SK-N-SH (cell line): ENCODE data around the gene MIPEP. TPM values are rescaled to one million over a fixed set of nuclear protein-coding genes. Genes with fewer than 3 reads are reported as not detected.

Source experiments
- CTCF ChIA-PET: fragments of 300-600, 350-600 bp; formaldehyde crosslinking; extraction: SDS; loops from one replicate; lab custom pipeline; 2021; lab: Yijun Ruan, JAX
- POLR2A ChIA-PET: fragments of 350-600 bp; sonication (Branson Sonifier 250); formaldehyde crosslinking; extraction: SDS; loops from one replicate; lab custom pipeline; 2020; ENCODE audit warnings: antibody characterized with exemption, inconsistent platforms; lab: Yijun Ruan, JAX
- DNase-seq: peaks from one replicate; pipeline ENCODE4 v3.0.0; 2012
- H2AFZ ChIP-seq: fragments of 200-600 bp; sonication (generic); 2 replicates; pipeline ENCODE4 v1.8.1; 2016; ENCODE audit warnings: antibody characterized with exemption, mild to moderate bottlenecking, low read depth
- H3F3A ChIP-seq: fragments of 200-600 bp; sonication (generic); replicated peaks from 2 replicates; pipeline ENCODE3; 2016; ENCODE audit warnings: antibody characterized with exemption, mild to moderate bottlenecking; ENCODE audit not compliant: insufficient read depth
- H3K27ac ChIP-seq, 2 experiments: fragments of 200-500 bp in 1 of 2; fragments of 200-600 bp in 1 of 2; sonication (Bioruptor generic) in 1 of 2; sonication (generic), shearing (Covaris generic) in 1 of 2; 2 replicates each; pipeline versions ENCODE4 v1.5.1 to v1.6.1; 2014 to 2016; ENCODE audit warnings: low read depth in 2 of 2, inconsistent platforms in 1 of 2, low read length in 1 of 2, mild to moderate bottlenecking in 1 of 2, mixed read lengths in 1 of 2
- H3K27me3 ChIP-seq: fragments of 200-600 bp; sonication (generic), shearing (Covaris generic); 2 replicates; pipeline ENCODE4 v1.6.1; 2016; ENCODE audit warnings: mixed run types; ENCODE audit not compliant: insufficient read depth
- H3K36me3 ChIP-seq, 2 experiments: fragments of 200-500 bp in 1 of 2; fragments of 200-600 bp in 1 of 2; sonication (Bioruptor generic) in 1 of 2; sonication (generic) in 1 of 2; replicated peaks in 1 of 2; 2 replicates each; pipeline versions ENCODE3 to v1.5.1; 2014 to 2016; ENCODE audit warnings: low read length in 1 of 2, mild to moderate bottlenecking in 1 of 2; ENCODE audit not compliant: insufficient read depth in 2 of 2, control insufficient read depth in 1 of 2
- H3K4me1 ChIP-seq, 2 experiments: fragments of 200-500 bp in 1 of 2; fragments of 200-600 bp in 1 of 2; sonication (Bioruptor generic) in 1 of 2; sonication (generic), shearing (Covaris generic) in 1 of 2; 2 replicates each; pipeline versions ENCODE4 v1.5.1 to v1.6.1; 2014 to 2016; ENCODE audit warnings: low read depth in 1 of 2, low read length in 1 of 2, mixed run types in 1 of 2; ENCODE audit not compliant: insufficient read depth in 2 of 2, control insufficient read depth in 1 of 2
- H3K4me2 ChIP-seq: fragments of 200-600 bp; sonication (generic), shearing (Covaris generic); 2 replicates; pipeline ENCODE4 v1.6.1; 2017; ENCODE audit warnings: mixed run types
- H3K4me3 ChIP-seq, 2 experiments: fragments of 200-500 bp in 1 of 2; fragments of 200-600 bp in 1 of 2; sonication (Bioruptor generic) in 1 of 2; sonication (generic), shearing (Covaris generic) in 1 of 2; 2 replicates each; pipeline versions ENCODE4 v1.5.1 to v1.8.1; 2014 to 2016; ENCODE audit warnings: low read depth in 2 of 2, inconsistent platforms in 1 of 2, low read length in 1 of 2, mild to moderate bottlenecking in 1 of 2, mixed read lengths in 1 of 2, moderate library complexity in 1 of 2
- H3K79me2 ChIP-seq: fragments of 200-600 bp; sonication (generic); 2 replicates; pipeline ENCODE4 v1.8.1; 2017; ENCODE audit warnings: mild to moderate bottlenecking; ENCODE audit not compliant: insufficient read depth
- H3K9ac ChIP-seq: fragments of 200-600 bp; sonication (generic); 2 replicates; pipeline ENCODE4 v1.6.1; 2017; ENCODE audit warnings: mixed run types
- H3K9me2 ChIP-seq: fragments of 200-600 bp; sonication (generic); 2 replicates; pipeline ENCODE4 v1.6.1; 2017; ENCODE audit warnings: mixed run types
- H3K9me3 ChIP-seq: fragments of 200-600 bp; sonication (generic); 2 replicates; pipeline ENCODE4 v1.6.1; 2017; ENCODE audit warnings: mixed run types, mild to moderate bottlenecking, moderate library complexity
- H4K20me1 ChIP-seq: fragments of 200-600 bp; sonication (generic); 2 replicates; pipeline ENCODE4 v1.6.1; 2017; ENCODE audit warnings: mild to moderate bottlenecking, mixed run types; ENCODE audit not compliant: insufficient read depth
- CHD2 ChIP-seq: fragments of 150-350 bp; IDR thresholded peaks from 2 replicates; pipeline ENCODE4 v1.6.1; 2018; ENCODE audit warnings: low read length; ENCODE audit not compliant: partially characterized antibody
- ELF1 ChIP-seq: IDR thresholded peaks from 2 replicates; pipeline ENCODE4 v1.4.0; 2012
- FOSL2 ChIP-seq: IDR thresholded peaks from 2 replicates; pipeline ENCODE4 v1.4.0; 2012; ENCODE audit warnings: low read depth, mild to moderate bottlenecking, moderate library complexity, borderline replicate concordance
- GABPA ChIP-seq: IDR thresholded peaks from 2 replicates; pipeline ENCODE4 v1.4.0; 2012; ENCODE audit warnings: low read depth, mild to moderate bottlenecking
- JUND ChIP-seq: IDR thresholded peaks from 2 replicates; pipeline ENCODE4 v1.4.0; 2012
- MXI1 ChIP-seq: IDR thresholded peaks from 2 replicates; pipeline ENCODE4 v1.6.1; 2012; ENCODE audit warnings: mild to moderate bottlenecking, low read depth, low read length, improper control_type of control experiment
- NFIC ChIP-seq: IDR thresholded peaks from 2 replicates; pipeline ENCODE4 v1.4.0; 2012; ENCODE audit warnings: borderline replicate concordance
- RCOR1 ChIP-seq: fragments of 150-350 bp; IDR thresholded peaks from 2 replicates; pipeline ENCODE4 v1.6.1; 2017; ENCODE audit warnings: antibody characterized with exemption, low read length
- SIN3A ChIP-seq: IDR thresholded peaks from 2 replicates; pipeline ENCODE4 v1.6.1; 2012; ENCODE audit warnings: low read depth, mild to moderate bottlenecking, low read length, moderate library complexity, borderline replicate concordance
- SMC3 ChIP-seq: IDR thresholded peaks from 2 replicates; pipeline ENCODE4 v1.6.1; 2012; ENCODE audit warnings: low read depth, low read length, improper control_type of control experiment
- TEAD4 ChIP-seq: IDR thresholded peaks from 2 replicates; pipeline ENCODE4 v1.4.0; 2012; ENCODE audit warnings: mild to moderate bottlenecking, borderline replicate concordance; ENCODE audit not compliant: insufficient read depth
- WGBS: methylation state at CpG from one replicate; pipeline ENCODE4 v1.1.6; 2017; ENCODE audit warnings: low lambda C conversion rate; 5-methylcytosine and 5-hydroxymethylcytosine counted together
- polyA plus RNA-seq, 3 experiments: library from polyadenylated mRNA; depleted of rRNA; stranded (reverse); fragments of >200 nt; gene quantifications; 2 replicates each; pipeline ENCODE4 v1.2.3, GENCODE V29; 2012
- TF ChIP-seq, protein P1 (sequence below): fragments of 200-600 bp; sonication (generic); IDR thresholded peaks from 2 replicates; pipeline ENCODE4 v1.6.1; 2017; ENCODE audit warnings: antibody characterized with exemption, mild to moderate bottlenecking, moderate library complexity
- TF ChIP-seq, protein P2 (sequence below): IDR thresholded peaks from 2 replicates; pipeline ENCODE4 v1.4.0; 2012; ENCODE audit warnings: low read depth, borderline replicate concordance

MIPEP gene
- polyA plus RNA-seq, 1 of the 3 experiments (the other 2 are of a cell fraction): 12.7 TPM

DNA sequence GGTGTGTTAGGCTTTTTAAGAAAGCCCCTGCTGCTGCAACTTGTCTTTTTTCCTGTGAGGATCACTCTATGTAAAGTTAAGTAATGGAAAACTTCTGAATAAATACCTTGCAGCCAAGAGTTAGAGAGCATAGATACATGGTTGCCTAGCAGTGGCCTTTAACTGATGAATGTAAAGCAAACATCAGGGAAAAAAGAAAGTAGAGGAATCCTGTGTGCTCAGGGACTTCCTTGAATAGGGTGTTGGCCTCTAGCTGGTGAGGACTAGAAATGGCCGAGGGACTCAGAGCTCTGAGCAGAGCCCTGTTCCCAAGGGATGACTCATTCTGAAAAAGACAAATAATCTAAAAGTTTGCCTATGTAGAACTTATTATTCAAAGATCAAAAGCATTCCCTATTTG, 135.7 kb downstream of the MIPEP start:
- peaks cover 4 to 22% of the 10 kb centered on the region in 2 experiments; a peak in 3 of 4 replicates for H3K4me1 ChIP-seq
- DNase-seq: no peak
- no peaks in the 10 kb centered on the region for H3K36me3 ChIP-seq
- ChIA-PET CTCF (interaction anchor here (1.2 kb wide), 1 partner anchor 10 kb away, joined by 4 read pairs; no protein-coding TSS in a partner anchor), POLR2A (no interaction called here)
- peak overlapping the region; percentile 30; the same call in 1 of the 2 replicates for H3K9ac ChIP-seq
- no peaks in the 10 kb centered on the region for H3K27me3 ChIP-seq
- H3K9me3 ChIP-seq: no peaks in the 10 kb centered on the region
- H3F3A ChIP-seq: peaks cover 42% of the 10 kb centered on the region
- H3K4me3 ChIP-seq: no peak overlapping the region
- H3K4me2 ChIP-seq: no peak overlapping the region
- H4K20me1 ChIP-seq: no peaks in the 10 kb centered on the region
- H2AFZ ChIP-seq: peak overlapping the region; percentile 52; the same call in 1 of the 2 replicates
- no peaks in the 10 kb centered on the region for H3K9me2 ChIP-seq
- no peaks in the 10 kb centered on the region for H3K79me2 ChIP-seq
- peak overlapping the region in 1 of 2 experiments; percentile 92; a peak in 2 of 4 replicates for H3K27ac ChIP-seq
- TF ChIP-seq JUND (0 out of 2 replicates have a peak, but pooled peaks have one; percentile 14), MXI1 (no peak), FOSL2 (peak; percentile 28; the same call in 1 of the 2 replicates)
- WGBS: 89% methylated on average over 1 of the region's 1 CpG

DNA sequence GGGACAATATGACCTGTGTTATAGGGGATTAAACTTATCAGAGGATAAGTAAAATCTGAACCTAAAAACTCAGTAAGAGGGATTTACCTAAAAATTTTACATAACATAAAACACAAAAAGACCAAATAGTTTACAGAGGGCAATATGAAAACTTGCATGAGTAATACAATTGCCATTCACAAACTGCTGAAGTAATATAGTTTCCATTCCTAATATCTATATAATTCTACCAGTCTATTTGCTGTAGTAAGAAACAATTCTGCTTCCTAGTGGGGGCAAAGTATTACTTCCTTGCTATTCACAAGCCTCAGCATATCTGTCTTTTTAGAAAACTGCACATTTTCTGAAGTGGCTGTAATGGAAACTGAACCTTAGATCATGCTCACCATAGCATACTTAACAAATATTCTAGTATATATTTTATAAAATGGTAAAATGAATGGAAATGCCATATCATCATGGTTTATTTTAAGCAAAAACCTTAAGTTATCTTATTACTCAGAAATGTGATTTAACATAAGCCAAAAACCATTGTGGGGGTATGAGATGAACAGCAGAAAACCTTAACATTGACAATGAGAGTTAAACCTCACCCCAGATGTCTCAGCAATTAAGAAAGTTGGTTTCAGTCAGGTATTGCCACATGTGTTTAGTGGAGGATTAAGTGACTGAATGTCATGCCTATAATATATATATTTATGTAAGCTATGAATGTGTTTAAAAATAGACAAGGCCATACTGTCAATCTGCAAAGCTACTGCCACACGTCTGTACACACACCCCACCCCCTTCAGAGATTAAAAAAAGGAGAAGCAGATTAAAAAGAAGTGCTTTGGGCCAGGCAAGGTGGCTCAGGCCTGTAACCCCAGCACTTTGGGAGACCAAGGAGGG, 136.8 kb downstream of the MIPEP start:
- no peak overlapping the region for H3K9ac ChIP-seq
- no peak overlapping the region for H3K4me3 ChIP-seq
- H4K20me1 ChIP-seq: no peaks in the 10 kb centered on the region
- peak overlapping the region in 1 of 2 experiments; percentile 92; a peak in 2 of 4 replicates for H3K27ac ChIP-seq
- no peaks in the 10 kb centered on the region for H3K27me3 ChIP-seq
- H3K4me1 ChIP-seq: peaks cover 5 to 22% of the 10 kb centered on the region in 2 experiments; a peak in 3 of 4 replicates
- H3K9me2 ChIP-seq: no peaks in the 10 kb centered on the region
- WGBS: 88% methylated on average over 1 of the region's 1 CpG
- H3K36me3 ChIP-seq: no peaks in the 10 kb centered on the region
- DNase-seq: no peak
- H3K79me2 ChIP-seq: no peaks in the 10 kb centered on the region
- ChIA-PET POLR2A (no interaction called here), CTCF (interaction anchor here (0.7 to 1.2 kb wide), 2 partner anchors 9 to 184 kb away, joined by 3 to 4 read pairs; no protein-coding TSS in a partner anchor)
- peak overlapping the region; percentile 65; the same call in 1 of the 2 replicates for H2AFZ ChIP-seq
- TF ChIP-seq NFIC (no peak), MXI1 (no peak), TEAD4 (no peak), SIN3A (no peak), GABPA (no peak), RCOR1 (no peak), SMC3 (no peak), ELF1 (no peak), CHD2 (no peak)
- TF ChIP-seq, protein P1, sequence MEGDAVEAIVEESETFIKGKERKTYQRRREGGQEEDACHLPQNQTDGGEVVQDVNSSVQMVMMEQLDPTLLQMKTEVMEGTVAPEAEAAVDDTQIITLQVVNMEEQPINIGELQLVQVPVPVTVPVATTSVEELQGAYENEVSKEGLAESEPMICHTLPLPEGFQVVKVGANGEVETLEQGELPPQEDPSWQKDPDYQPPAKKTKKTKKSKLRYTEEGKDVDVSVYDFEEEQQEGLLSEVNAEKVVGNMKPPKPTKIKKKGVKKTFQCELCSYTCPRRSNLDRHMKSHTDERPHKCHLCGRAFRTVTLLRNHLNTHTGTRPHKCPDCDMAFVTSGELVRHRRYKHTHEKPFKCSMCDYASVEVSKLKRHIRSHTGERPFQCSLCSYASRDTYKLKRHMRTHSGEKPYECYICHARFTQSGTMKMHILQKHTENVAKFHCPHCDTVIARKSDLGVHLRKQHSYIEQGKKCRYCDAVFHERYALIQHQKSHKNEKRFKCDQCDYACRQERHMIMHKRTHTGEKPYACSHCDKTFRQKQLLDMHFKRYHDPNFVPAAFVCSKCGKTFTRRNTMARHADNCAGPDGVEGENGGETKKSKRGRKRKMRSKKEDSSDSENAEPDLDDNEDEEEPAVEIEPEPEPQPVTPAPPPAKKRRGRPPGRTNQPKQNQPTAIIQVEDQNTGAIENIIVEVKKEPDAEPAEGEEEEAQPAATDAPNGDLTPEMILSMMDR: no peak
- TF ChIP-seq, protein P2, sequence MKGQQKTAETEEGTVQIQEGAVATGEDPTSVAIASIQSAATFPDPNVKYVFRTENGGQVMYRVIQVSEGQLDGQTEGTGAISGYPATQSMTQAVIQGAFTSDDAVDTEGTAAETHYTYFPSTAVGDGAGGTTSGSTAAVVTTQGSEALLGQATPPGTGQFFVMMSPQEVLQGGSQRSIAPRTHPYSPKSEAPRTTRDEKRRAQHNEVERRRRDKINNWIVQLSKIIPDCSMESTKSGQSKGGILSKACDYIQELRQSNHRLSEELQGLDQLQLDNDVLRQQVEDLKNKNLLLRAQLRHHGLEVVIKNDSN: no peak
- no peak overlapping the region for H3K4me2 ChIP-seq
- no peaks in the 10 kb centered on the region for H3K9me3 ChIP-seq
- H3F3A ChIP-seq: peaks cover 42% of the 10 kb centered on the region
